GM18511 (cell line): Measurements from ENCODE around the gene RPS14.
A peak's percentile ranks its signal among the peaks of the same experiment; 100 is the strongest.

Experiments used
- ATAC-seq: cut with Tn5 transposase; IDR thresholded peaks from one replicate; pipeline ENCODE4 v1.9.1; 2021; ENCODE audit warnings: mild to moderate bottlenecking, moderate library complexity; ENCODE audit not compliant: unreplicated experiment

Gene RPS14

DNA sequence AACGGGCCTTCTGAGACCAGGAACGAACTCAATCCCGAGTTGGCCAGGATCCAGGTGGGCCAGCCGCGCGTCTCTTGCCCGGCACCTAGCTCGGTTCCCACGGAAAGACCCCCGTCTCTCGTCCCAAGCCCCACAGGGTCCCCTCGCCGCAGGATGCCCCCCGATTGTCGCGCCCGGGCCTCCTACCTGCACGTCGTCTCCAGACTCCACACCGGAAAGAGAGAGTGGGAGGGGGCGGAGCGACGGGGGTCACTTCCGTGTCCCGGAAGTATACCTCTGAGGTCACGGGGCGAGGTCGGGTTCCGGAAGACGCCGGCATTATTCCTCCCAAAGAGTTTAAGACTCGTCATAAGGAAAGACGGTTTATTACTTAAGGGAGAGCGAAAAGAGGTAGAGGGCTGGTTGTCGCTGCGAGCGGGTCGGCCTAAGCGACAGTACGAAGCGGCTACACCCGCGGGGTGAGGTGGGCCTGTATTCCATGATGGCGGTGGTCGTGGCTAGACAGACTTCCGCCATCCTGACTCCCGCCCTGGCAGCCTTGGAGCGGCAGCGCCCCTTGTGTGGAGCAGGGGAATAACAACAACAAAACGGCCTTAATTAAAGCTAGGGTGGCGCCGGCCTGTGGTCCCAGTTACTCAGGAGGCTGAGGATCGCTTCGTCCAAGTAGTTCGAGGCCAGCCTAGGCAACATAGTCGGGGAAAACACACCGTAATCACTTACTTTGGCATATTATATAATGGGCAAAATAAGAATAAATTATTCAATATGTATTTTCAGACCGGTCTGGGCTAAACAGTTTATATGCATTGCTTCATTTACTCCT, at the start of gene RPS14:
TSS of gene RPS14 (minus strand) at position 223 of the 823 bp plus-strand sequence. CDS start 2,006 bp downstream, outside the sequence.
- peak; percentile 96 for ATAC-seq

DNA sequence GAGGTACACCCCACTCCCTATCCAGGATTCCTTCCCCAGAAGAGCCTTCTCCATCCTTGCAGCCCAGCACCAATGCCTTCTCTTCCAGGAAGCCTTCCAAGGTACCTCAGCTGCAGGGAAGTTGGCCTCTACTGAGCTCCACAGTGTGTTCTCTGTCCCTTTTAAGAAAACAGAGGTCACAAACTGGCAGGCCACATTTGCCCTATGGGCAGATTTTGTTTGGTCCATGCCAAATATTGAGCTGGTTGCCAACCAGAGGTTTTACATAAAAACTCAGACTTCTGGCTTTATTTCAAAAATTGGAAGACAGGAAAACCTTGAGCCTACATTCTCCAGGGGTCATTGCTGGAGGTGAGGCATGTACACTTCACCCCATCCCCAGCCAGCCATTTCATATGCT, 49.4 kb upstream of the RPS14 start:
- no peak for ATAC-seq

DNA sequence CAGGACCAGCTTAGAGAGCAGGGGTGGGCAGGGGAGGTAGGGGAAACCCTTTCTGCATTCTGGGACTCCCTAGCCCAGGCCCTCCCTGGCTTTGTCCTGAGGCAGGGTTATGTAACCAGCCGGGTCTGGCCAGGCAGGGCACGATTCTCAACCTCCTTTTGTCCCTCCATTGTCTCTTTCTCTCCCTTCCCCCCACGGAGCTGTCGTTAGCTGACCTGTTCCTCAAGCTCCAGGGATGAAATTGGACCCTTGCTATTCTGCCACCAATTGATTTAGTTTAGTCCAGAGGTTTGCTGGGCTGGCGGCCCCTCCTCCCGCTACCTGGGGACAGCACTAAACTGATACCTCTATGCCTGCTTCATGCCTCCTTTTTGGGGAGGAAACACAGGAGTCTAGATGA, 49.0 kb upstream of the RPS14 start:
- no peak for ATAC-seq

DNA sequence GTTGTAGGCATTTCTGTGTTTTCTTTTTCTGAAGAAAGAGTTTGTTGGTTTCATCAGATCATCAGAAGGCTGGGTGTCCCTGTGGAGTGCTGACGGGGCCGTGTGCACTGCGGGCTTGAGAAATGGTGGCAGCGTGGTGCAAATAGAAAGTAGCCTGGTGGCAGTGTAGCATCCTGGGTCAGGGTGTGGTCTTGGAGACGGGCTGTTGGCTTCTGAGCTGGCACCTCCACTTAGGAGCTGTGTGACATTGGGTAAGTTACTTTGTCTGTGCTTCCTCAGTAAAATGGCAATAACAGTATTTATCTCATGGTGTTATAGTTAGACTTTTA, 48.4 kb upstream of the RPS14 start:
- ATAC-seq, result no peak

DNA sequence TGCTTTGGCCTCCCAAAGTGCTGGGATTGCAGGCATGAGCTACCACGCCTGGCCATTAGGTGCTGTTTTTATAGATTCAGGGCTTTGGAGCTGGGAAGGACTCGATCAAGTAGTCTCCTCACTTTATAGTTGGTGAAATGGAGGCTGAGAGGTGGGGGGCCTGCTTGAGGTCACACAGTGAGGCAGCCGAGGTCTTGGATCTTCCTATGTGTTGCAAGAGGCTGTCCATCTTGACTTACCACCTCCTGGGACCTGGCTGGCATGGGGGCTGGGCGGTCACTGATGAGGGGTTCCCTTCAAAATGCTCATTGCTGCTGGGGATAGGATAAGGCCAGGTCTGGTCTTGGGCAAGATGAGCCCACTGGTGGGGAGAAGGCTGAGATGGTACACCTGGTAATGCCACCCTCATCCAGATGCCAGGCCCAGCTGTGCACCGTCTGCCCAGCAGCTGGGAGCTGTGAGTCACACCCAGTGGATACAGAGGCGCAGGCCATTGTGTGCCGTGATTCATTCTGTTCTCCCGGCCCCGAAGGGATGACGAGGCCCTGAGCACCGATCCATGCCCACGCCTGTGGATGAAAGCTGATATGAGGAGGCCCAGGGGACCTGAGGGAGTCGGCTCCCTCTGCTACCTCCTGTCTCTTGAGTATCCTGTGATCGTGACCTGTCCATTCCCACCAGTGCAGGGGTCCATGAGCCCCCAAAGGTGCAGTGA, 47.9 kb upstream of the RPS14 start:
- ATAC-seq, result no peak

DNA sequence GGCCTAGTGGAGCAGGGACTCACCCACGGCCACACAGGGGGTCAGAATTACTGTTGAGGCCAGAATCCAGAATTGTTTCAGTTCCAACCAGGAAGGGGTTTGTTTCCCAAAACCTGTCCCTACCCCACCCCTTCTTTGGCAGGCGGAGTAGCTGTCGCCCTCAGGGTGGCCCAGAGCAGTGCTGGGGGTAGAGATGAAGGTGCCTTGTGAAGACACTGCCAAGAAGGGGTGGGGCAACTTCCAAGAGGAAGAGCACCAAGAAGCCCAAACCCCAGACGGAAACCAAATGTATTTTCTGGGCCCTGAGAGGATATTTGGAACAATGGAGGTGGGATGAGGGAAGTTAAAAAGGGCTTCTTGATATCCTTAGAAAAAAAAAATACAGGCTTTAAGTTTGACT, 47.0 kb upstream of the RPS14 start:
- no peak for ATAC-seq

DNA sequence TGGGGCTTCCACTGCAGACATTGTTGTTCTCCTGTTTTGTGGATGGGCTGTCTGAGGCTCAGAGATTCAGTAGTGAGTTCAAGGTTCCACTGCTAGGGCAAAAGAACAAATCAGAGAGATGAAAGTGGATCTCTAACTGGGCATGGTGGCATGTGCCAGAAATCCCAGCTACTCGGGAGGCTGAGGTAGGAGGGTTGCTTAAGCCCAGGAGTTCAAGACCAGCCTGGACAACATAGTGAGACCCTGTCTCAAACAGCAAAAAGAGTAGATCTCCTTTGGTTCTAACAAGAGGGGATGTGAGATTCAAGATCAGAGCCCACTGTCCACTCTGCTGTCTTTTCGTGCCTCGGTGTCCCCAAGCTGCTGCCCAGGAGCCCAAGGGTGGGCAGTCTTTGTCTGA, 46.6 kb upstream of the RPS14 start:
- no peak for ATAC-seq

DNA sequence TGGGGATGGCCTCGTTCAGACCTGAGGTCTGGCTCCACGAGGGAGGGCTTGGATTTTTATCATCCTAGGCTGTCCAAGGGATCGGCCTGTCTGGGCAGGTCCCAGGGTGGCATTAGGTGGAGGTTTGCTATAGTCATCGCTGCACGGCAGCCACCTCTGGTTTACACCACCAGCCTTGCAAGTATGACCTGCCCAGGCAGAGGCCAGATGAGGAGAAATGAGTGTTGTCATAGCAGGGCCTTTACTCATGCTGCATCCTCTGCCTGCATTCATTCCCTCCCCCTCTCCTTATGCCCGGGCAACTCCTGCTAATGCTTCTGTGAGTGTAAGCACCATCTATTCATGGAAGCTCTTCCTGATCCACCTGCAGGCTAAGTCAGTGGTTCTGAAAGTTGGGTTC, 43.1 kb upstream of the RPS14 start:
- ATAC-seq, result no peak

DNA sequence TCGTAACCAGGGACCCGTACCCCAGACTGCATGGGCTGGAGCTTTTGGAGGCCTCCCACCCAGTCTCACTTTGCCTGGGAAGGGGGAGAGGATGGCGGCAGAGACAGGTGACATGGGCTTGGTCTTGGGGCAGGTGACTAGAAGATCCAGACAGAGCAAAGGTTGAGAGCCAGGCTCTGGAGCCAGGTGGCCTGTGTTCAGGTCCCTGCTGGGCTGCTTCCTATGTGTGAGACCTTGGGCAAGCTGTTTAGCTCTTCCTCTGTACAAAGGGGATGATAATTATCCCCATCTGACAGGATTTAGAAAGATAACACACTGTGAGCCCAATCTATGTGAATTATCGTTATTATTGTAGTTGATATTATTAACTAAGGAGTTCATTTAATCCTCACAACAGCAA, 42.3 kb upstream of the RPS14 start:
- ATAC-seq, result no peak

DNA sequence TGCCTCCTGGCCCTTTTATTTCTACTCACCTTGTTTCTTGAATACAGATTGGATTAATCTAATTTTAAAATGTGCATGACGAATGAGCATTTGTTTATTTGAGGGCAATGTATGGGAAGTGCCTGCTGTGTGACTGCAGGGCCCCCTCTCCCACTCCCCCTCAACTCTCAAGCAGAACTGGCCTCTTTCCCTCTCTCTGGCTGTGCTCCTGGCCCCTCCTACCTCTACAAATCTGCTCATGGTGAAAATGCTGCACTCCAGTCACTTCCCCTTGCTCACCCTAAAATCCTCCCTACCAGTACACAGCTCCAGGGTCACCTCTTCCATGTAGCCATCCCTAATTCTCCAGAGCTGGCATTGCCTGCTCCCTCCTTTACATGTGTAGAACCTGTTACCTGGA, 41.2 kb upstream of the RPS14 start:
- no peak for ATAC-seq

DNA sequence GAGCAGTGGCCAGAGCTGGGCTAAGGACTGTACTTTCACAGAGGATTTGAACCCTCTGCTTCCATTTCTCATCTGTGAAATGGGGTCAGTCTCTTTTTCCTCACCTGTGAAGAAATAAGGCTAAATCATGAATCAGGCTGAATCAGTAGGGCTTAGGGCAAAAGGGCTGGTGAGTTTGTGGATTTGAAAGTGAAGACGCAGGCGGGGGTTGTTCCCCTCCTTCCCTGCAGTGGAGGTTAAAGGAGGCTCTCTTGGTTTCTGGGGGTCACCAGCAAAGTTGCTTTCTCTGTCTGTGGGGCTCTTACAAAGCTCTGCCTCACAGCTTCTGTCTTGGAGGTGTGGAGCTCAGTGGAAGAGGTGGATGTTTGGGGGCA, 40.7 kb upstream of the RPS14 start:
- no peak for ATAC-seq

DNA sequence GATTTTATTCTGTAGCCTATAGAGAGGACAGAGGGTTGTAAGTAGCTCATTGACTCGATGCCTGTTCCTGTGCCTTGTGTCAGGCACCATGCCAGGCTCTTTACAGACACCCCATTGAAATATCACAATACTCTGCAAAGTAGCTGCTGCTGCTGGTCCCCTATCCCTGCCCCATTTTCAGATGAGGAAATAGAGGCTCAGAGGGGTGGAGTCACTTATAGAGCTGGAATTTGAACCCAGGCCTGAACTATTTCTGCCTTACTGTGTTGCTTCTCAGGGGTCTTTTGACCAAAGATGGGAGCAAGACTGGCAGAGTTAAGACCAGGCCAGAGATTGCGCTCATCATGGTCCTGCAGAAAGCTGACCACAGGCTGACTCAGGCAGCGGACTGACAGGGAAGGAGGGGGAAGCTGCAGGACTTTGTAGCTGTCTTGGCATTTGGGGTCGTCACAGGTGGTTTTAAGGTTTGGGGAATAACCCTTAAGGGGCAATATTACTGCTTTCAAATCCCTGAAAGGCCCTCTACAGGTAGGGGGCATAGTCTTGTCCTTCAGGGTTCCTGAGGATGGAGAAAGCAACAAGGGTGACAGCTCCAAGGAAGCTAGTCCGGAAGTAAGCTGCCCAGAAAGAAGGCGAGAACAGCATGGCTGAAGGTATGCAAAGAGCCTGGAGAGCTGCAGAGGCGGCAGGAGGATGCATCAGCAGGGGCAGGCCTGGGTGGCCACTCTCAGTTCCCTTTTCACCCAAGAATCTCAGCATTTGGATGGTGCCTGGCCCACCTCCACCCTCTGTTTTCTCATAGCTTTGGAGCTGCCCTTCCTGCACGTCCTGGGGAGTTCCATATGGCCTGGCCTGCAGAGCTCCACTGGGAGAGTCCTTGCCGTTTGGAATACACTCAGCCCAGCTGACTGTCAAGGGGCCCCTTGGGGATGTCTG, 40.1 kb upstream of the RPS14 start:
- peak; percentile 81 for ATAC-seq

DNA sequence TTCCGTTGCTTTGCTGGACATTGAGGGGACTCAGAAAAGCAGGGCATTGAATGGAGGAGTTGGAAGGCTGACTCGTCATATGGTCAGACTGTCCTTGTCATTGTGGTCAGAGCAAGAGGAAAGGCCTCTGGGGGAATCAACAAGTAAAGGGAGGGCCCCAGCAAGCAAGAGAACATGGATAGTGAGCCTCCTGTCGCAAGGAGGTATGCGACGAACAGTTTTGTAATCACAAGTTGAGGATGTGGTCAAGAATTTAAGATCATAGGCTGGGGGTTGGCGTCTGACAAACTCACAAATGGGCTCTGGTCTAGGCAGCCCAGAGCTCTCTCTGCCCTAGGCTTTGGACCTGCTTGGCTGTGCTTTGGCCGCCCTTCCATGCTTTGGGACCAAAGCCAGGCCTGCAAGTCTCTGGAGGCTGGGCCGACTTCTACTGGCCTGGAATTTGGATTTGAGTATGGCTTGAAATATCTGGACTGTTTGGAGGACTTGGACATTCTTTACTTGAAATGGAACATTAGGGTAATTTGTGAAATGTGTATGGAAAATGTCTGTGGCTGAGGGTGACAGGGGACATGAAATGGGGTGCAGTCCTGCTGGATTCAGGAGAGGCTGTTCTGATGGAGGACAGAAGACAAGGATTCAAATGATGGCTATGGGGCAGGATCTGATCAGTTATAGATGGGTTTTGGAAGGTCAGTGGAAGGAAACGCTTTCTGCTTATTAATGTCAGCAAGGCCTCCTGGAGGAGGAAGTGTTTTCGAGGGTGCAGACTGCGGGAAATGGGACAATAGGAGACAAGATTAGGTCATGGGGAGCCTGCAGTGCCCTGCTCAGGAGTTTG, 39.2 kb upstream of the RPS14 start:
- no peak for ATAC-seq

DNA sequence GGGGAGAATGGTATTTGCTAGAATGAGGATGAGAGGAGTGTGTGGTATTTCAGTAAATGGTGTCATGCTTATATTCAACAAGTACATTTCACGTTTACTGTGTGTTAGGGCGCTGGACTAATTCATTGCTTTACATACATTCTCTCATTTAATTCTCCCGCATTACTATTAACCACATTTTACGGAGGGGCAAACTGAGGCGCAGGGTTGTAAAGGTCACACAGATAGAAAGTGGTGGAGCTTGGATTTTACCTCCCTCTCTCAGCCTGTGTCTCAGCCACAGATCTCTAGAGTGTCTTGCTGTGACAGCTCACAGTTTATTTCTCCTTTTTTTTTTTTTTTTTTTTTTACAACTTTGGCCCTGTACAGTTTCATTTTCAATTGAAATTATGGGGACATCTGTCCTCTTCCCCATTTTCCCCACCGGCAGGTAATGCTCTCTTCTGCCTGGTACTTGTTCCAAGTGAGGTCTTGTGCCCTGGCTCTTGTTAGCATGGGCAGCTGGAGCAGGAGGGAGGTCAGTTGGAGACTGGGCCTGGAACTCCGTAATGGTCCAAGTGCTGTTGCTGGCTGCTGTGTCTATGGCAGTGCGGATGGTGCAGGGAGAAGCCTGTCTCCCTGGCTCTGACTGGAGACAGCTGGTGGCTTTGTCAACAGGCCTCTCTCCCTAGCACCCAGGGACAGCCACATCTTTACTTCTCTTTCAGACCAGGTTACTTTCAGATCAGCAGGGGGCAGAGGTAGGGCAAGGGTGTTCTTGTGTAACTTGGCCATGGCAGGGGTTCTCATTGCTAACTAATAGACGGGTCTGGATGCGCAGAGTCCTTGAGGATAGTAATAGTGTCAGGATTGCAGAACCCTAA, 37.9 kb upstream of the RPS14 start:
- ATAC-seq, result peak; percentile 22

DNA sequence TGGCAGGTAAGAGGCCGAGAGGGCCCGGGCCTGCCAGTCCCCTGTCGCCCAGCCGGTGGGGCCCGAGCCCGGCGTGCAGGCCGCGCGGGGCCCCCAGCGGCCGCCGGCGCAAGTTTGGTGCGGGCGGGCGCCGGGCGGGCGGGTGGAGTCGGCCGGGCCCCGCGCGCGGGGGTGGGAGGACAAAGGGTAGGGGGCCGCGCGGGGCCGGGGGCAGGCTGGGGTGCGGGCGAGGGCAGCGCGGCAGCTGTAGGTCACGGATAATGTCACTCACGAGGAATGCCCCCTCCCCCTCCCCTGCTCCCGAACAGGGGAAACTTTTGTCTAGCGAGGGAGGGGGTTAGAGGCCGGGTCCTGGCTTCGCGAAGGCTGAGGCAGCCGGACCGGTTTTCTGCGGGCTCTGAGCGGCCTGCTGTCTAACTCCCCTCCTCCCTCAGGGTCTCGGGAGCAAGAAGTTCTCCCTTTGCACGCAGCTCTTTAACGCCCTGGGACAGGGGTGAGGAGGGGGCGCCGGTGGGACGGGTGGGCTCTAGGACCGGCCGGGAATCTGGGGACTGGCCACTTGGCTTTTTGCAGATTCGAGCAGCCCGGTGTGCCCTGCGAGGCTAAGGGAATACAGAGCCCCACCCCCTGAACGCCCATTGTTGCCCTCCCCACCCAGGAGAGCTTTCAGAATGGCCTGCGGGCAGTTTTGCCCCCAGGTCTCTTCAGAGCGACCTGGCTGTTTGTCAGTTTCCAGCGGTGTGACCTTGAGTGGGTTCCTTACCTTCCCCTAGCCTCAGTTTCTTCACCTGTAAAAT, 37.1 kb upstream of the RPS14 start:
- peak; percentile 17 for ATAC-seq

DNA sequence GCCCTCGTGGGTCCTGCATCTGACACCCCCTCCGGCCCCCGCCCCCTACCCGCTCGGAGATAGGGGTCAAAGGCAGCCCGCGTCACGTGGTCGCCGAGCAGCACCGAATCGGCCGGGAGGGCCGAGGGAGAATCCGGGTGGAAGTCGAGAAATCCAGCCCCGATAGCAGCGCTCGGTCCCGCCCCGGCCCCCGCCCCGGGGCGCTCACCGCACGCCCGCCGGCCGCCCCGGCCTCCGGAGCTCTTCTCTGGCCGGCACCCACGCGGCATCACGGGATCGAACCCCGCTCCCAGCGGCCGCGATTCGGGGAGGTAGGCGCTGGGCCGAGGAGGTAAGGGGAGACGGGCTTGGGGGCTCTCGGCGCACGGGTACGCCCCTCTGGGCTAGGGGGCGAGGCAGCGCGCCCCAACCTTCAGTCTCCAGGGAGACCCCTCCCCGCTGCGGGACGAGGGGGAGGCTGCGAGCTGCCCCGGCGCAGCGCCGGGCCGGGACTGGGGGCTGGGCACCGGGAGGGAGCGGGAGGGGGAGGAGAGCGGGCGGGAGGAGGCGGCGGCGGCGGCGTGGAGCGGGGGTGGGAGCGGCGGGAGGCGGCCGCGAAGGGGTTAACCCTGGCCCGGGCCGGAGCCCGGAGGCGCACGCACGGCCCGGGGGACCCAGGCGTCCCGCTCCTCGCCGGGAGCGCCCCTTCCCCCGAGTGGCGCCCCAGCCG, 36.3 kb upstream of the RPS14 start:
- ATAC-seq, result peak; percentile 15

DNA sequence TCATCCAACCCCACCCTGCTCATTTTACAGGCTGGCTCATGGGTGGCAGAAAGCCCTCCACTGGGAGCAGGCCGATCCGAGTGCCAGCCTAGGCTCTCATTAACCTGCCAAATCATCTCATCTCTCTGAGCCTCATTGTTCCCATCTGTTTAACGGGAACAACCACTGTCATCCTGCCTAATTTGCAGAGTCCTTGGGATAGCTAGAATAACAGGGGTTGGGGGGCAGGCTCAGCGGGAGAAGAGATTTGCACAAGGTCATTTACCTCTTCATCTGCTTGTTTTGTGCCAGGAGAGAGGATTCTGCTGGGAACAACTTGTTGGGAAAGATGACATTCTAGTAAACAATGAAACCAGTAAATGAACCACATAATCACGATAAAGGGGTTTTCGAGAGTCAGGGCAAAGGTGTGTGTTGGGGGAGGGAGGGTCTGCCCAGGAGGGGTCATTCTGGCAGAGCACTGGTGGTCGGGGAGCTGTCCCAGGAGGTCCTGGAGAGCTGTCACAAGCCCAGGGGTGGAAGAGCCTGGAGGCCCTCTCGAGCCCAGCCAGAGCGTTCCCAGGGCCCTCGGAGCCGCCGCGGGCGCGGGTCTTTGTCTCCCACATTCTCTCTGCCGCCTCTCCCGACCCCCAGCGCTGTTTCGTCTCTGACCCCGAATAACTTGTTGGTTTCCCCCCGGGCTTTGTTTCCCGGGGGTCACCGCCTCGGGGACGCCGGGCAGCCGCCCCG, 35.6 kb upstream of the RPS14 start:
- ATAC-seq, result no peak
